HEK293T (cell line): ENCODE measurements around the gene NBL1.

ENCODE experiments used
- BHLHE40 ChIP-seq: fragments of 450-650 bp; IDR thresholded peaks from 2 replicates; pipeline ENCODE4 v1.6.1; 2016; ENCODE audit warnings: mild to moderate bottlenecking, moderate library complexity, borderline replicate concordance
- CTBP1 ChIP-seq: fragments of 450-650 bp; IDR thresholded peaks from 2 replicates; pipeline ENCODE4 v1.6.1; 2016; ENCODE audit warnings: borderline replicate concordance
- ELF4 ChIP-seq: fragments of 450-650 bp; IDR thresholded peaks from 2 replicates; pipeline ENCODE4 v1.6.1; 2017; ENCODE audit warnings: antibody characterized with exemption
- FOXA1 ChIP-seq: fragments of 450-650 bp; IDR thresholded peaks from 2 replicates; pipeline ENCODE4 v1.6.1; 2016; ENCODE audit warnings: mild to moderate bottlenecking
- FOXM1 ChIP-seq: fragments of 450-650 bp; IDR thresholded peaks from 2 replicates; pipeline ENCODE4 v1.6.1; 2017; ENCODE audit warnings: mild to moderate bottlenecking, borderline replicate concordance
- L3MBTL2 ChIP-seq: fragments of 450-650 bp; conservative IDR thresholded peaks from 2 replicates; pipeline ENCODE4 v1.6.1; 2016; ENCODE audit warnings: mild to moderate bottlenecking
- LEF1 ChIP-seq: fragments of 450-650 bp; IDR thresholded peaks from 2 replicates; pipeline ENCODE4 v1.6.1; 2017; ENCODE audit warnings: mild to moderate bottlenecking, borderline replicate concordance
- NFRKB ChIP-seq: fragments of 450-650 bp; IDR thresholded peaks from 2 replicates; pipeline ENCODE4 v1.6.1; 2016; ENCODE audit warnings: mild to moderate bottlenecking, moderate library complexity
- SP1 ChIP-seq: fragments of 450-650 bp; IDR thresholded peaks from 2 replicates; pipeline ENCODE4 v1.6.1; 2017
- SUZ12 ChIP-seq: fragments of 450-650 bp; IDR thresholded peaks from 2 replicates; pipeline ENCODE4 v1.6.1; 2016; ENCODE audit warnings: mild to moderate bottlenecking
- TARDBP ChIP-seq: fragments of 450-650 bp; IDR thresholded peaks from 2 replicates; pipeline ENCODE4 v1.6.1; 2016
- ZNF384 ChIP-seq: fragments of 450-650 bp; IDR thresholded peaks from 2 replicates; pipeline ENCODE4 v1.6.1; 2016

GRCh38 chr1:19706136-19706535 is 62.0 kb downstream of the NBL1 start:
- TF ChIP-seq L3MBTL2 (no peak), NFRKB (no peak), LEF1 (no peak), SUZ12 (no peak), CTBP1 (no peak), ELF4 (no peak), TARDBP (no peak), SP1 (no peak), ZNF384 (no peak), BHLHE40 (no peak), FOXA1 (no peak), FOXM1 (no peak)
